Breast epithelium (tissue), 3 donors: ENCODE results near the gene RPA1.

Source experiments
- CTCF ChIP-seq, 3 donors: fragments of 450-650 bp; IDR thresholded peaks; one replicate each; pipeline ENCODE4 v1.5.1; 2016 to 2017; ENCODE audit warnings: antibody characterized with exemption in 3 of 3, mild to moderate bottlenecking in 3 of 3, moderate library complexity in 3 of 3
- POLR2A ChIP-seq: fragments of 450-650 bp; IDR thresholded peaks from one replicate; pipeline ENCODE4 v1.6.1; 2016; ENCODE audit warnings: antibody characterized with exemption, mild to moderate bottlenecking, moderate library complexity

GRCh38 chr17:1860978-1861377 is 31.2 kb downstream of the RPA1 start:
- TF ChIP-seq POLR2A (no peak), CTCF (IDR thresholded peaks at IDR 0.05) (no peak)
